Breast epithelium (tissue), 3 donors: ENCODE data around the gene ZNF19.

ENCODE experiments used
- CTCF ChIP-seq, 3 donors: fragments of 450-650 bp; IDR thresholded peaks; one replicate each; pipeline ENCODE4 v1.5.1; 2016 to 2017; ENCODE audit warnings: antibody characterized with exemption in 3 of 3, mild to moderate bottlenecking in 3 of 3, moderate library complexity in 3 of 3
- POLR2A ChIP-seq: fragments of 450-650 bp; IDR thresholded peaks from one replicate; pipeline ENCODE4 v1.6.1; 2016; ENCODE audit warnings: antibody characterized with exemption, mild to moderate bottlenecking, moderate library complexity
- POLR2AphosphoS5 ChIP-seq, 3 donors: sonication (generic); formaldehyde crosslinking; IDR thresholded peaks; one replicate each; pipeline ENCODE4 v1.6.1; 2017; ENCODE audit warnings: antibody characterized with exemption in 3 of 3

- TF ChIP-seq CTCF (IDR thresholded peaks at IDR 0.05), result no peak
- no peak for TF ChIP-seq POLR2A
- TF ChIP-seq POLR2AphosphoS5 (IDR thresholded peaks at IDR 0.05), result no peak
These were observed 17.1 kb downstream of the ZNF19 start for GRCh38 chr16:71472051-71472450.
